HPDE6-E6E7 (cell line): ENCODE results near the gene DUS2.
A peak's percentile ranks its signal among the peaks of the same experiment; 100 is the strongest.
"Not testable (repeated sequence)": the region's sequence is repeated elsewhere in the genome, so short reads cannot be mapped to it uniquely, and the experiment has no call there.

Source experiments
- DNase-seq: peaks from one replicate; pipeline ENCODE4 v3.0.0; 2011; ENCODE audit warnings: missing footprints; ENCODE audit errors: extremely low spot score

Gene DUS2

GRCh38 chr16:68022728-68023537 lies at the start of gene DUS2, which contains the start of gene DDX28:
DUS2 (plus strand) TSS chr16:68023284; CDS start chr16:68038024, 14,740 bp downstream.
DDX28 (minus strand) TSS chr16:68023232; CDS start chr16:68023202, 30 bp downstream.
- DNase-seq, result peak; percentile 91

GRCh38 chr16:67975321-67976105 lies 47.6 kb upstream of the DUS2 start:
- DNase-seq, result no peak

- DNase-seq, result no peak
Measured at GRCh38 chr16:67976205-67976604, 46.9 kb upstream of the DUS2 start.

- DNase-seq, result no peak
Measured at GRCh38 chr16:67977005-67977404, 46.1 kb upstream of the DUS2 start.

- no peak for DNase-seq
Measured at GRCh38 chr16:67977469-67978227, 45.4 kb upstream of the DUS2 start.

- DNase-seq, result no peak
Measured at GRCh38 chr16:67979955-67980678, 43.0 kb upstream of the DUS2 start, which contains the start of gene DPEP3. DPEP3 (minus strand) TSS chr16:67980499; CDS start chr16:67980380, 119 bp downstream.

GRCh38 chr16:67982011-67982696 lies 40.9 kb upstream of the DUS2 start:
- DNase-seq, result no peak

- no peak for DNase-seq
Measured at GRCh38 chr16:67986949-67987348, 36.1 kb upstream of the DUS2 start.

- no peak for DNase-seq
Measured at GRCh38 chr16:67987460-67988160, 35.5 kb upstream of the DUS2 start.

GRCh38 chr16:67988675-67989074 lies 34.4 kb upstream of the DUS2 start:
- no peak for DNase-seq

GRCh38 chr16:67989322-67990017 lies 33.6 kb upstream of the DUS2 start:
- DNase-seq, result no peak

GRCh38 chr16:67990018-67990386 lies 33.1 kb upstream of the DUS2 start:
- no peak for DNase-seq

- DNase-seq, result no peak
Measured at GRCh38 chr16:67992661-67993206, 30.4 kb upstream of the DUS2 start.

- DNase-seq, result peak; percentile 80
Measured at GRCh38 chr16:67993207-67994039, 29.7 kb upstream of the DUS2 start.

- DNase-seq, result not testable (repeated sequence)
Measured at GRCh38 chr16:67994040-67994408, 29.1 kb upstream of the DUS2 start.

- DNase-seq, result no peak
Measured at GRCh38 chr16:67995423-67995822, 27.7 kb upstream of the DUS2 start.

GRCh38 chr16:67996666-67997065 lies 26.4 kb upstream of the DUS2 start:
- no peak for DNase-seq

GRCh38 chr16:67998231-67998778 lies 24.8 kb upstream of the DUS2 start:
- not testable (repeated sequence) for DNase-seq
